Endodermal cell (in vitro differentiated cells): ENCODE measurements around the gene RPS10. TPM values are rescaled to one million over a fixed set of nuclear protein-coding genes. Genes with fewer than 3 reads are reported as not detected.

Source experiments
- DNase-seq: peaks from one replicate; pipeline ENCODE4 v3.0.0-alpha.2; 2017
- H3K27ac ChIP-seq: 2 replicates; pipeline ENCODE4 v1.5.1; 2013; ENCODE audit warnings: mild to moderate bottlenecking, low read depth, low read length, moderate library complexity
- H3K27me3 ChIP-seq: 2 replicates; pipeline ENCODE4 v1.6.1; 2013; ENCODE audit warnings: mild to moderate bottlenecking, low read length, moderate library complexity; ENCODE audit not compliant: insufficient read depth, control insufficient read depth, poor library complexity, severe bottlenecking
- H3K36me3 ChIP-seq: 2 replicates; pipeline ENCODE4 v1.7.0; 2013; ENCODE audit warnings: mild to moderate bottlenecking, low read length, moderate library complexity; ENCODE audit not compliant: control insufficient read depth, insufficient read depth
- H3K4me1 ChIP-seq: one replicate; pipeline ENCODE4 v1.7.0; 2013; ENCODE audit warnings: low read length; ENCODE audit not compliant: control insufficient read depth, insufficient read depth
- H3K4me3 ChIP-seq: 2 replicates; pipeline ENCODE4 v1.5.1; 2013; ENCODE audit warnings: mild to moderate bottlenecking, low read length, moderate library complexity
- H3K9ac ChIP-seq: 2 replicates; pipeline ENCODE4 v1.6.1; 2013; ENCODE audit warnings: mild to moderate bottlenecking, low read length, moderate library complexity; ENCODE audit not compliant: poor library complexity, severe bottlenecking; ENCODE audit errors: extremely low read depth
- H3K9me3 ChIP-seq: 2 replicates; pipeline ENCODE4 v1.6.1; 2013; ENCODE audit warnings: mild to moderate bottlenecking, low read length, moderate library complexity; ENCODE audit not compliant: control insufficient read depth
- H3K27ac Mint-ChIP-seq: 2 replicates; pipeline ENCODE4 v1.8.0; 2020; ENCODE audit warnings: mixed read lengths
- H3K27me3 Mint-ChIP-seq: 2 replicates; pipeline ENCODE4 v1.8.0; 2021; ENCODE audit warnings: mild to moderate bottlenecking, mixed read lengths; ENCODE audit not compliant: insufficient read depth
- H3K36me3 Mint-ChIP-seq: 2 replicates; pipeline ENCODE4 v1.8.0; 2020; ENCODE audit warnings: low read depth, mixed read lengths
- H3K4me1 Mint-ChIP-seq: 2 replicates; pipeline ENCODE4 v1.8.0; 2020; ENCODE audit warnings: mixed read lengths
- H3K4me3 Mint-ChIP-seq: 2 replicates; pipeline ENCODE4 v1.8.0; 2020; ENCODE audit warnings: mild to moderate bottlenecking, moderate library complexity, mixed read lengths
- H3K9me3 Mint-ChIP-seq: 2 replicates; pipeline ENCODE4 v1.8.0; 2020; ENCODE audit warnings: mild to moderate bottlenecking, mixed read lengths
- CTCF ChIP-seq: fragments of 200-600 bp; sonication (generic); conservative IDR thresholded peaks from 2 replicates; pipeline ENCODE4 v1.5.0; 2021; ENCODE audit warnings: antibody characterized with exemption, mild to moderate bottlenecking
- WGBS, 2 experiments: methylation state at CpG; one replicate each; pipeline versions ENCODE4 v1.1.5 to v1.1.7; 2013; ENCODE audit warnings: missing lambda C conversion rate in 2 of 2, mixed read lengths in 1 of 2; ENCODE audit not compliant: insufficient coverage in 1 of 2, insufficient read length in 1 of 2; 5-methylcytosine and 5-hydroxymethylcytosine counted together
- total RNA-seq, 2 donors: library from RNA; stranded (reverse); fragmentation: NEBNext Ultra II Directional in 1 of 2; extraction: Animal tissue kit (Norgen Biotek cat#: 25700) in 1 of 2; gene quantifications; 2 replicates in 1 of 2; 3 replicates in 1 of 2; pipeline ENCODE4 v1.2.1, GENCODE V29; 2021

Gene RPS10
- total RNA-seq, 2 donors from 2014 or later = 1,892 to 2,030 TPM

- no peak for DNase-seq
- H3K27ac Mint-ChIP-seq = peak overlapping the region; percentile 74
- no peaks in the 10 kb centered on the region for H3K27me3 Mint-ChIP-seq
- TF ChIP-seq CTCF = no peak
- WGBS, 2 experiments = 98 to 100% methylated on average over 1 to 5 of the region's 5 CpGs
- Histone ChIP-seq H3K27me3 (no peaks in the 10 kb centered on the region), H3K9ac (no peak overlapping the region), H3K9me3 (no peaks in the 10 kb centered on the region), H3K36me3 (peaks cover 71% of the 10 kb centered on the region), H3K4me1 (no peaks in the 10 kb centered on the region), H3K4me3 (peak overlapping the region; percentile 100), H3K27ac (no peak overlapping the region)
- H3K36me3 Mint-ChIP-seq = peaks cover 70% of the 10 kb centered on the region
- peaks cover 4% of the 10 kb centered on the region for H3K4me1 Mint-ChIP-seq
- peak overlapping the region; percentile 99 for H3K4me3 Mint-ChIP-seq
- H3K9me3 Mint-ChIP-seq = no peaks in the 10 kb centered on the region
These were observed 2.6 kb downstream of the RPS10 start for GRCh38 chr6:34423254-34423653.

GRCh38 chr6:34418367-34418766 lies 7.5 kb downstream of the RPS10 start:
- Histone ChIP-seq H3K27me3 (no peaks in the 10 kb centered on the region), H3K36me3 (peaks cover 87% of the 10 kb centered on the region), H3K4me1 (no peaks in the 10 kb centered on the region), H3K27ac (no peak overlapping the region), H3K9me3 (no peaks in the 10 kb centered on the region), H3K4me3 (no peak overlapping the region), H3K9ac (no peak overlapping the region)
- Mint-ChIP-seq H3K27ac (peak overlapping the region; percentile 19), H3K27me3 (no peaks in the 10 kb centered on the region), H3K36me3 (peaks cover 85% of the 10 kb centered on the region), H3K4me1 (no peaks in the 10 kb centered on the region), H3K9me3 (no peaks in the 10 kb centered on the region), H3K4me3 (no peak overlapping the region)
- no peak for TF ChIP-seq CTCF
- WGBS, 2 experiments = 95 to 98% methylated on average over 5 of the region's 5 CpGs
- DNase-seq = no peak

GRCh38 chr6:34416877-34417371 lies 8.9 kb downstream of the RPS10 start:
- H3K4me3 ChIP-seq = no peak overlapping the region
- no peak for TF ChIP-seq CTCF
- H3K9me3 ChIP-seq = no peaks in the 10 kb centered on the region
- no peak for DNase-seq
- Mint-ChIP-seq H3K4me1 (no peaks in the 10 kb centered on the region), H3K4me3 (no peak overlapping the region), H3K9me3 (no peaks in the 10 kb centered on the region), H3K36me3 (peaks cover 73% of the 10 kb centered on the region), H3K27ac (no peak overlapping the region), H3K27me3 (no peaks in the 10 kb centered on the region)
- WGBS, 2 experiments = 93% methylated on average over 4 to 7 of the region's 7 CpGs
- H3K9ac ChIP-seq = no peak overlapping the region
- H3K27ac ChIP-seq = no peak overlapping the region
- H3K36me3 ChIP-seq = peaks cover 73% of the 10 kb centered on the region
- no peaks in the 10 kb centered on the region for H3K27me3 ChIP-seq
- H3K4me1 ChIP-seq = no peaks in the 10 kb centered on the region
